GM12801 (cell line): Measurements from ENCODE around the gene KRTAP22-2.

Experiments
- CTCF ChIP-seq: IDR thresholded peaks from one replicate; pipeline ENCODE4 v1.5.1; 2011; ENCODE audit warnings: control low read depth; ENCODE audit not compliant: insufficient read length; ENCODE audit errors: extremely low read depth

The KRTAP22-2 gene

DNA sequence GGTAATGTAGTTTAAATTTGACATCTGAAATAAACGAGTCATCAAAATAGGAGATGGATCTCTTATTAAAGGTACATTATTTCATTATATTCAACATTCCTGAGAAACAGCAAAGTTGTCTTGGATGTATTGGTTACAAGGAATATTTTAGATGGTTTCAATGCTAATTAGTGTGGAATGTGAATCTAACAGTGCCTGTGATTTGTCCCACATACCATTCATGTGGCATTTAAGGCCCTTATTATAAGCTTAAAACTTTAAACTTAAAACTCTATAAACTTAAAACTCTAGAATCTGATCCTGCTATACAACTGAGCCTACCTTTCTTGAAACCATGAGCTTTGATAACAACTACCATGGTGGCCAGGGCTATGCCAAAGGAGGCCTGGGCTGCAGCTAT lies 10.6 kb upstream of the KRTAP22-2 start, which contains the start of gene KRTAP22-1:
KRTAP22-1 (plus strand) TSS at position 301 of the 400 bp plus-strand sequence.
- no peak for TF ChIP-seq CTCF

DNA sequence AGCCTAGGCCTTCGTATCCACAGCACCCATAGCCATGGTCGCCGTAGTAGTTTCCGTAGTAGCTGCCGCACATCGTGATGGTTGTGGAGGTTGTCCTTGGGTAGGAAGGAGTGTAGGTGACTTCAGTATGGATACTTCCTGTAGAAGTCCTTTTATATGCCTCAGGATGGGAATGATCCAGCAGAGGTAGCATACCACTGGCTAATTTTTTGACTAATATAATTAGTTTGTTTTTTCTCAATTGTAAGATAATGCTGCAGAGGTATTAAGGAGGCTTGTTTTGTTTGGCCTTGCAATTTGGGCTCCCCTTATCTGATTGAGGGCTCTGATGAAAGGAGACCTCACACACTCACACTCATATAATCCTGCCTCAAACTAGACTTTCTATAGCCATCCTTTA lies 8.6 kb upstream of the KRTAP22-2 start, which contains the start of gene KRTAP6-2:
KRTAP6-2 (minus strand) TSS at position 101 of the 400 bp plus-strand sequence; CDS start at position 73, 28 bp downstream.
- no peak for TF ChIP-seq CTCF

GRCh38 chr21:30592140-30592539 lies 1.9 kb upstream of the KRTAP22-2 start, which contains the start of gene KRTAP6-3:
KRTAP6-3 (plus strand) TSS chr21:30592440; CDS start chr21:30592446, 6 bp downstream.
- no peak for TF ChIP-seq CTCF

GRCh38 chr21:30582870-30583269 lies 7.3 kb downstream of the KRTAP22-2 start:
- no peak for TF ChIP-seq CTCF

GRCh38 chr21:30580132-30580531 lies 10.1 kb downstream of the KRTAP22-2 start:
- no peak for TF ChIP-seq CTCF

GRCh38 chr21:30579346-30579745 lies 10.9 kb downstream of the KRTAP22-2 start:
- no peak for TF ChIP-seq CTCF

GRCh38 chr21:30577766-30578165 lies 12.4 kb downstream of the KRTAP22-2 start:
- no peak for TF ChIP-seq CTCF

DNA sequence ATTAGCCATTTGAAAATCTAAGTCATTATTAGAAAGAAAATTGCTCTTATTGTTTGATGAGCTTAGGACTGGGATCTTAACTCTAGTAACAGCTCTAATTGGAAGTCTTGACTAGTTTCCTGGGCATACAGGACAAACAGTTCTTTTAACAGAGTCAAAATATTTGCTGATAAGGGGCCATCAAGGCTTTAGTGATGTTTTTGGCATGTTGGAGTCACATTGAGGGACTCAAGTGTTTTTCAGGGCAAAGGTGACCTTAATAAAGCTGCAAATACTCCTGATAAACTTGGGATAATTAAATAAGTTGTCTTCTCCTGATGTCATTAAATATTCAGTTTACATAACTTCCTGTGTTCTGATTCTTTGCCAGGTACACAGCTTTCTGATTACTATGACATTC lies 22.6 kb downstream of the KRTAP22-2 start:
- no peak for TF ChIP-seq CTCF
